Thyroid gland (tissue), 4 donors: ENCODE measurements around the gene RNF40.

ENCODE experiments used
- CTCF ChIP-seq, 6 experiments: fragments of 200-600 bp in 3 of 6; fragments of 450-650 bp in 3 of 6; sonication (generic) in 3 of 6; IDR thresholded peaks; one replicate each; pipeline ENCODE4 v1.5.1; 2016 to 2019; ENCODE audit warnings: antibody characterized with exemption in 6 of 6, mild to moderate bottlenecking in 2 of 6, inconsistent platforms in 1 of 6, moderate library complexity in 1 of 6
- POLR2A ChIP-seq, 2 donors: fragments of 450-650 bp; IDR thresholded peaks; one replicate each; pipeline ENCODE4 v1.6.1; 2017; ENCODE audit warnings: antibody characterized with exemption in 2 of 2, mild to moderate bottlenecking in 2 of 2, moderate library complexity in 1 of 2

- no peak for TF ChIP-seq CTCF (IDR thresholded peaks at IDR 0.05)
- TF ChIP-seq POLR2A (IDR thresholded peaks at IDR 0.05), result no peak
These were observed 39.7 kb upstream of the RNF40 start for GRCh38 chr16:30722443-30722842.
